Pancreas (tissue), 10 donors: ENCODE results near the gene EEF1A2. TPM values are rescaled to one million over a fixed set of nuclear protein-coding genes. Genes with fewer than 3 reads are reported as not detected.

Experiments used
- ATAC-seq, 4 donors: fragments of 200-7000 bp; cut with Tn5 transposase; one replicate each; pipeline versions ENCODE4 v1.8.0 to v1.9.1; 2020; ENCODE audit warnings: mild to moderate bottlenecking in 4 of 4, moderate library complexity in 4 of 4
- DNase-seq, 6 donors: peaks; one replicate each; pipeline ENCODE4 v3.0.0-alpha.2; 2020
- FAIRE-seq: peaks from 2 replicates; lab custom pipeline; 2012; peaks lifted over from hg19 to GRCh38; lab: Jason Lieb, UNC
- H3K27ac ChIP-seq, 4 donors: fragments of 200-600 bp; sonication (generic); 1 replicate in 3 of 4; 2 replicates in 1 of 4; pipeline versions ENCODE4 v1.5.0 to v1.8.0; 2020
- H3K27me3 ChIP-seq, 4 donors: fragments of 200-600 bp; one replicate each; pipeline ENCODE4 v1.8.0; 2021
- H3K36me3 ChIP-seq, 3 donors: fragments of 200-600 bp; sonication (generic) in 1 of 3; one replicate each; pipeline versions ENCODE4 v1.5.0 to v1.8.0; 2020 to 2021
- H3K4me1 ChIP-seq, 3 donors: fragments of 200-600 bp; one replicate each; pipeline ENCODE4 v1.8.0; 2021
- H3K4me3 ChIP-seq, 4 donors: fragments of 200-600 bp; sonication (generic) in 2 of 4; one replicate each; pipeline versions ENCODE4 v1.5.0 to v1.8.0; 2020 to 2021
- H3K9me3 ChIP-seq, 4 donors: fragments of 200-600 bp; one replicate each; pipeline ENCODE4 v1.8.0; 2021
- WGBS, 2 donors: extraction: QIAGEN DNeasy Blood & Tissue Kit; methylation state at CpG; one replicate each; pipeline ENCODE4 v1.1.7; 2013; 5-methylcytosine and 5-hydroxymethylcytosine counted together
- intact Hi-C, 3 donors: fragments of 100-400 bp; cut with DNase I; formaldehyde crosslinking; loops; one replicate each; pipeline versions ENCODE4 v1.11.1 to v1.14.2; 2022
- polyA plus RNA-seq, 2 donors: library from polyadenylated mRNA; stranded (reverse); fragments of 200-250 nt; gene quantifications; one replicate each; pipeline ENCODE4 v1.2.3, GENCODE V29; 2013
- total RNA-seq, 6 donors: library from RNA; stranded (reverse); fragmentation: NEBNext Ultra II Directional in 4 of 6; extraction: Animal tissue kit (Norgen Biotek cat#: 25700) in 4 of 6; gene quantifications; one replicate each; pipeline versions ENCODE4 v1.2.1 to v1.2.4, GENCODE V29; 2021 to 2023
- TF ChIP-seq, protein P1 (sequence below), 4 donors: fragments of 200-600 bp; sonication (generic) in 3 of 4; IDR thresholded peaks; one replicate each; pipeline versions ENCODE4 v1.5.0 to v1.8.0; 2021; ENCODE audit warnings: antibody characterized with exemption in 4 of 4
- donor health status: healthy with polysubstance abuse.
- donor health status: DM: no; HTN: no; CAD: no; lungs with moderate emphysema.
- donor health status: DM: no; HTN: no; CAD: no.
- donor health status: control.
- donor health status: control.
- donor health status: Bipolar disorder and iron deficiency.
- donor health status: DM: yes; HTN: yes; CAD: no.
- donor health status: DM: no; HTN: no; CAD: no.
- donor health status: DM: no; HTN: no; CAD: no.
- donor health status: DM: yes; HTN: yes; CAD: no.

EEF1A2 gene
- total and polyA plus RNA-seq, 8 donors = 5.0 to 86.9 (median 19.7) TPM

- FAIRE-seq = no peak
- peak in 3 of 4 donors; percentile 12 to 58 (median 57) for ATAC-seq
- Histone ChIP-seq H3K9me3 (no peaks in the 10 kb centered on the region), H3K4me3 (no peak overlapping the region), H3K27me3 (no peaks in the 10 kb centered on the region), H3K27ac (no peak overlapping the region), H3K36me3 (no peaks in the 10 kb centered on the region), H3K4me1 (no peaks in the 10 kb centered on the region)
- DNase-seq = peak in 1 of 6 donors; percentile 62
- 22 to 24% methylated on average over 25 to 26 of the region's 26 CpGs for WGBS, 2 donors
- intact Hi-C loops = no loop called here
- TF ChIP-seq, protein P1, sequence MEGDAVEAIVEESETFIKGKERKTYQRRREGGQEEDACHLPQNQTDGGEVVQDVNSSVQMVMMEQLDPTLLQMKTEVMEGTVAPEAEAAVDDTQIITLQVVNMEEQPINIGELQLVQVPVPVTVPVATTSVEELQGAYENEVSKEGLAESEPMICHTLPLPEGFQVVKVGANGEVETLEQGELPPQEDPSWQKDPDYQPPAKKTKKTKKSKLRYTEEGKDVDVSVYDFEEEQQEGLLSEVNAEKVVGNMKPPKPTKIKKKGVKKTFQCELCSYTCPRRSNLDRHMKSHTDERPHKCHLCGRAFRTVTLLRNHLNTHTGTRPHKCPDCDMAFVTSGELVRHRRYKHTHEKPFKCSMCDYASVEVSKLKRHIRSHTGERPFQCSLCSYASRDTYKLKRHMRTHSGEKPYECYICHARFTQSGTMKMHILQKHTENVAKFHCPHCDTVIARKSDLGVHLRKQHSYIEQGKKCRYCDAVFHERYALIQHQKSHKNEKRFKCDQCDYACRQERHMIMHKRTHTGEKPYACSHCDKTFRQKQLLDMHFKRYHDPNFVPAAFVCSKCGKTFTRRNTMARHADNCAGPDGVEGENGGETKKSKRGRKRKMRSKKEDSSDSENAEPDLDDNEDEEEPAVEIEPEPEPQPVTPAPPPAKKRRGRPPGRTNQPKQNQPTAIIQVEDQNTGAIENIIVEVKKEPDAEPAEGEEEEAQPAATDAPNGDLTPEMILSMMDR (IDR thresholded peaks at IDR 0.05) = no peak
Observed at GRCh38 chr20:63501818-63502670, 3.2 kb upstream of the EEF1A2 start.

GRCh38 chr20:63500902-63501817 lies 2.3 kb upstream of the EEF1A2 start:
- ATAC-seq (no peak), FAIRE-seq (no peak), DNase-seq (no peak)
- TF ChIP-seq, protein P1 (IDR thresholded peaks at IDR 0.05) = no peak
- H3K27ac ChIP-seq = no peak overlapping the region
- no peaks in the 10 kb centered on the region for H3K27me3 ChIP-seq
- WGBS, 2 donors = 75 to 79% methylated on average over 27 of the region's 27 CpGs
- H3K4me1 ChIP-seq = peaks cover 0 to 3% (median 0%) of the 10 kb centered on the region in 3 donors
- no peaks in the 10 kb centered on the region for H3K9me3 ChIP-seq
- H3K36me3 ChIP-seq = no peaks in the 10 kb centered on the region
- H3K4me3 ChIP-seq = no peak overlapping the region
- intact Hi-C loops = no loop called here

DNA sequence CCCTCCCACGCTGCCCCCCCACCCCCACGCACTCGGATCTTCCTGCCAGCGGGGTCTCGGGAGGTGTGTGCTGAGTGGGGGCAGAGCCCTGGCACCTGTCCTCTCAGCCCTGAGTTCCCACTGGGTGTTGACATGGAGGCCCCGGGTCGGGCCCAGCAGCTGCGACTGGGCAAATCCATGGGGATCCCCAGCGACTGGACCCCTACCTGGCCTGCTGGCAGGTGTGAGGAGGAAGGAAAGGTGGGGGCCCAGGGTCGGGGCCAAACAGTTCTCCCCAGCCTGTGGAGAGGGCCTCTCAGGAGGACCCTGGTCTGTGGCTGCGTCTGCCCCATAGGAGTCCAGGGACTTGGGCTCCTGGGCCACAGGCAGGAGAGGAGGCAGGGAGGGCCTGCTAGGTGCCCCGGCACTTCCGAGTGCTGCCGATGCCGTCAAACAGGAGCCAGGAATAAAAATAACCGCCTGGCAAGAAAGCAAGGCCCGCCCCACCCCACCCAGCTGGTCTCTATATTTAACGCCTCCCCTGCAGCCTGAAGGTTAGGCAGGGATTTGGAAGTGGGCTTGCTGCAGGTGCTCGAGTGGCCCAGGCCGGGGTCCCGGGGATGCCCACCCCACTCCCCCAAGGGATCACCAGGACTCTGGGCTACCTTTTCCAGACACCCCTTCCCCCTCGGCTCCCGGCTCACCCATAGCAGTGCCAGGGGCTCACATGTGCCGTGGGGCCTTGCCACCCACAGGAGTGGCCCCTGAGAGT lies 1.4 kb upstream of the EEF1A2 start:
- no peaks in the 10 kb centered on the region for H3K27me3 ChIP-seq

GRCh38 chr20:63499338-63499969 lies 571 bp upstream of the EEF1A2 start:
- DNase-seq (peak in 2 of 6 donors; percentile 44 to 80), ATAC-seq (no peak), FAIRE-seq (no peak)
- Histone ChIP-seq H3K27me3 (no peaks in the 10 kb centered on the region), H3K27ac (no peak overlapping the region), H3K9me3 (no peaks in the 10 kb centered on the region), H3K4me1 (peaks cover 0 to 3% (median 0%) of the 10 kb centered on the region in 3 donors), H3K4me3 (peak overlapping the region in 2 of 4 donors; percentile 37 to 43), H3K36me3 (no peaks in the 10 kb centered on the region)
- TF ChIP-seq, protein P1 (IDR thresholded peaks at IDR 0.05) = no peak
- intact Hi-C loops = no loop called here
- 18 to 25% methylated on average over 39 to 48 of the region's 48 CpGs for WGBS, 2 donors

More for the DNA sequence above, 1.4 kb upstream of the EEF1A2 start:
- peaks cover 0 to 3% (median 0%) of the 10 kb centered on the region in 3 donors for H3K4me1 ChIP-seq
- FAIRE-seq = no peak
- H3K9me3 ChIP-seq = no peaks in the 10 kb centered on the region
- no peak for DNase-seq
- no peak for ATAC-seq
- H3K27ac ChIP-seq = no peak overlapping the region
- no peaks in the 10 kb centered on the region for H3K36me3 ChIP-seq
- TF ChIP-seq, protein P1 (IDR thresholded peaks at IDR 0.05) = no peak
- WGBS, 2 donors = 86 to 88% methylated on average over 24 of the region's 24 CpGs
- intact Hi-C loops = no loop called here
- H3K4me3 ChIP-seq = no peak overlapping the region
